GM08714 (cell line): Measurements from ENCODE around the gene SRPRB.
"Not testable (repeated sequence)": the region's sequence is repeated elsewhere in the genome, so short reads cannot be mapped to it uniquely, and the experiment has no call there.

Experiments used
- H3K4me3 ChIP-seq: fragments of 200-500 bp; sonication (Bioruptor generic); 2 replicates; pipeline ENCODE4 v1.5.1; 2014; ENCODE audit warnings: mild to moderate bottlenecking, low read length, inconsistent platforms
- ZNF274 ChIP-seq: IDR thresholded peaks from 2 replicates; pipeline ENCODE4 v1.6.1; 2012; ENCODE audit warnings: mild to moderate bottlenecking, low read depth, low read length

The SRPRB gene

GRCh38 chr3:133767607-133768006 lies 38.0 kb upstream of the SRPRB start:
- no peak overlapping the region for H3K4me3 ChIP-seq
- TF ChIP-seq ZNF274, result no peak

GRCh38 chr3:133769536-133769935 lies 36.1 kb upstream of the SRPRB start:
- no peak for TF ChIP-seq ZNF274
- no peak overlapping the region for H3K4me3 ChIP-seq

GRCh38 chr3:133773732-133774131 lies 31.9 kb upstream of the SRPRB start:
- no peak overlapping the region for H3K4me3 ChIP-seq
- TF ChIP-seq ZNF274, result no peak

DNA sequence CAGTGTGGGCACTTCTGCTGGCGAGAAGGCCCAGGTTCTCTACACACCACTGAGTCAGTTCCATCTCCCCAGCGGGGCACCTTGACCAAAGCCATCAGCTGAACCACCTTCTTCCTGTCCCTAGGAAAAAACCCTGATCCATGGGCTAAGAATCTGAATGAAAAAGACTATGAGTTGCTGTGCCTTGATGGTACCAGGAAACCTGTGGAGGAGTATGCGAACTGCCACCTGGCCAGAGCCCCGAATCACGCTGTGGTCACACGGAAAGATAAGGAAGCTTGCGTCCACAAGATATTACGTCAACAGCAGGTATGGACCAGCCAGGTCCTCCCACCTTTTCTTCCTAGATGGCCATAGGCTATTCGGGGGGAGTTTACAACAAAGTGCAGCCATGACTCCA lies 30.3 kb upstream of the SRPRB start:
- TF ChIP-seq ZNF274, result no peak
- H3K4me3 ChIP-seq, result no peak overlapping the region

DNA sequence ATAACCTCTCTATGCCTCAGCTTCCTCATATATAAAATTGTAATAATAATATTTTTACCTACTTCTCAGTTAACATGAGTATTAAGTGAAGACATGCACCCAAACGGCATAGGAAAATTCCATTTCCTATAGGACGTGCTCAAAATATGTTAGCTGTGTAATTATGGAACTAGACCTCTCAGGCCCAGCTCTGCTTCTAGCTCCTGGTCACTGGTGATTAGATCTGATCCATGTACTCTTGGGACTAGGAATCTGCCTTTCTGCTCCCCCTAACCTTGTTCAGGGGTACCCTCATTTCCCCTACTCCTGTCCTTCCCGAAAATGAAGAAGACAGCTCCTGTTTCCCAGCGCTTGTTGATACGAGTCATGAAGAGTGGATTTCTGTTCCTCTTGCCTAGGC lies 29.8 kb upstream of the SRPRB start:
- H3K4me3 ChIP-seq, result no peak overlapping the region
- no peak for TF ChIP-seq ZNF274

DNA sequence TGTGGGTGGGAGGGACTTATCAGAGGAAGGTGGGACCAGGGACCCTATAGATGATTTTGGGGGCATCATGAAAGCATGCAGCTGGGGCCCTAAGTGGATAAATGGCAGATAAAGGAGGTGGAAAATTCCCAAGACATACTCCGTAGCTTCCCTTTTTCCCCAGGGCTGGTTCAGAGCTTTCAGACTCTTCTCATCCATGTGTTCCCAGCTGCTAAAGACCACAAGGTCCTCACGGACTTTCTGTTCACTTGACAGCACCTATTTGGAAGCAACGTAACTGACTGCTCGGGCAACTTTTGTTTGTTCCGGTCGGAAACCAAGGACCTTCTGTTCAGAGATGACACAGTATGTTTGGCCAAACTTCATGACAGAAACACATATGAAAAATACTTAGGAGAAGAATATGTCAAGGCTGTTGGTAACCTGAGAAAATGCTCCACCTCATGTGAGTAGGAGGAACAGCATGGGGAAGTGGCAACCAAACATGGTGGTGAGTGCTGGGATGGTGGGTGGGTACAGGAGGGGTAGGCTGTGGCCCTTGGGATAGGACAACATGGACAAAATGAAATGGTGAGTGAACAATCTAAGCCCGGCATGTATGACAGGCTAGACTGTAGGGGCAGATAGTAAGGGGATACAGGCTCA lies 28.7 kb upstream of the SRPRB start:
- TF ChIP-seq ZNF274, result no peak

DNA sequence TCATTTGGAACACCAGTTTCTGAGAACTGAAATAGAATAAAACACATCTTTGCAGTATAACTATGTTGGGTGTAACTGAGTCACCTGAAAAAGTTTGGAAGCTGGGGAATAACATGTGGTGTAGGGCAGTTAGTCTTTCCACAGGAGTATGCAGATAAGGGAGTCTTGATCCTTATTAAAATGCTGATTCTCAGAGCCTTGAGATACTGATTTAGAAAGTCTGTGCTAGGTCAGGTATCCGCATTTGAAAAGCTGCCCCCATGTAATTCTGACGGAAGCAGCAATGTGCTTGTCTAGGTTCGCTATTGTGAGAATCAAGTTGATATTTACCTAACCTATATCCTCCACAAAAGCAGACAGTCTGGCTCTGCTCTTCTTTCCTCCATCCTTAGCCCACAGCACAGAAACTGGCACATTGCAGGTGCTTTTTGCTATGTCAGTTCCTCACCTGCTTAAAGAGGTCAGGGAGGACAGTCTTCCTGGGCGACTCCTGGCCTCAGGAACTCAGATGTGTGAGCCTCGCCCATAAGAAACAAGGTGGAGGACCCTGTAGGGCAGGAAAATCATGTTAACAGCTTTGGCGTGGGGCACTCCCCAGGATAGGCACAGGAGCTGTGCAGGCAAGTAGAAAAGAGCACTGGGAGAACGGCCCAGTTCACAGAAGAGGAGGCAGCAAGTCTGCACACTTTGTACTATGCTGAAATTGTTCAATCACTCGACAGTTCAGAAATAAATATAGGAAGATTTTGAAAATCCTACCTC lies 27.6 kb upstream of the SRPRB start:
- H3K4me3 ChIP-seq, result no peak overlapping the region
- TF ChIP-seq ZNF274, result no peak

More for the DNA sequence above, 28.7 kb upstream of the SRPRB start:
- H3K4me3 ChIP-seq, result no peak overlapping the region

- H3K4me3 ChIP-seq, result no peak overlapping the region
- TF ChIP-seq ZNF274, result no peak
Measured at GRCh38 chr3:133779626-133780203, 25.9 kb upstream of the SRPRB start.

DNA sequence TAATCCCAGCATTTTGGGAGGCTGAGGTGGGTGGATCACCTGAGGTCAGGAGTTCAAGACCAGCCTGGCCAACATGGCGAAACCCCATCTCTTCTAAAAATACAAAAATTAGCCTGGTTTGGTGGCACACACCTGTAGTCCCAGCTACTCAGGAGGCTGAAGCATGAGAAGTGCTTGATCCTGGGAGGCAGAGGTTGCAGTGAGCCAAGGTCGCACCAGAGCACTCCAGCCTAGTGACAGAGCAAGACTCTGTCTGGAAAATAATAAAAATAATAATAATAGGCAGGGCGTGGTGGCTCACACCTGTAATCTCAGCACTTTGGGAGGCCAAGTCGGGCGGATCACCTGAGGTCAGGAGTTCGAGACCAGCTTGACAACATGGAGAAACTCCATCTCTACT lies 24.9 kb upstream of the SRPRB start:
- H3K4me3 ChIP-seq, result not testable (repeated sequence)

DNA sequence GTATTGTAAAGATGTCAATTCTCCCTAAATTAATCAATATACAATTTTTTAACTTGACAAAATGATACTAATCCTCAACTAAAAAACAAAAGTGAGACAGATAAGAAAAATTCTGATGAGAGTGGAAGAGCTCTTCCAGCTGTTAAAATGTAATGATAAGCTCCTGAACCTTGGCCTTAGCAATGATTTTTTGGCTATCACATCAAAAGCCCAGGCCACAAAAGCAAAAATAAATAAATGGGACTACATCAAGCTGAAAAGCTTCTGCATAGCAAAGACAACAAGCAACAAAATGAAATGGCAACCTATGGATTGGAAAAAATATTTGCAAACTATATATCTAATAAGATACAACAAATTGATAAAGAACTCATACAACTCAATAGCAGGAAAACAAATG lies 24.0 kb upstream of the SRPRB start:
- no peak overlapping the region for H3K4me3 ChIP-seq
- no peak for TF ChIP-seq ZNF274

- no peak for TF ChIP-seq ZNF274
- no peak overlapping the region for H3K4me3 ChIP-seq
Measured at GRCh38 chr3:133782454-133782853, 23.2 kb upstream of the SRPRB start.

DNA sequence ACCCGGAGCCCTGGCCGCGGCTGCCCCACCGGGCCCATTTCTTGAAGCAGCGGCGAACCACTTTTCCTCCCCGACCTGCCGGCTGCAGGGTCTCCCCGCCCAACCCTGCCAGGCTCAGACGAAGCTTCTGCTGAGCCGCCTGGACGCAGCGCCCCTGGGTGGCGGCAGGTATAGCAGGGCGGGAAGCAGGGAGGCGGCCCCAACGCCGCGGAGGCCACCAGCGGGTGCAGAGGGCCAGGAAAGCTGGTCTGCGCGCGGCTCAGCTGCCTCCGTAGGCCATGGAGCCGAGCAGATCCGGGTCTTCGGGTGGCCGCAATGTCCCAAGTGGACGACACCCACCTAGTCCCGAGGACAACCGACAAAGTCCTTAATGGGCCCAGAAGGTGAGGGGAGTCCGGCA lies 21.9 kb upstream of the SRPRB start:
- H3K4me3 ChIP-seq, result no peak overlapping the region
- TF ChIP-seq ZNF274, result no peak

DNA sequence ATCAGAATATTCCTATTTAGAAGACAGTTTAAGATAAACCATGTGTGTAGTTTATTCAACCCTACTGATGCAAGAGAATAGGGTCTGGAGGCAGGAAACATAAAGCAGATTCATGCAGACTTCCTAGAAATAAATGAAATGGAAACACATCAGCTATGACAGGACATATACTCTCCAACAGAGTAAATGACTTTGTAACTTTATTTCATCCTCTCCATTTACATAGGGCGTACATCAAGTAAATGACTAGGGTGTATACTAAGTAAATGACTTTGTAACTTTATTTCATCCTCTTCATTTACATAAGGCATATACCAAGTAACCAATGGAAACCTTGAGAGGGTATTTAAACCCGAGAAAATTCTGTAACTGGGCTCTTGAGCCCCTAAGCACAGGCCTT lies 17.6 kb upstream of the SRPRB start:
- no peak overlapping the region for H3K4me3 ChIP-seq
- no peak for TF ChIP-seq ZNF274

DNA sequence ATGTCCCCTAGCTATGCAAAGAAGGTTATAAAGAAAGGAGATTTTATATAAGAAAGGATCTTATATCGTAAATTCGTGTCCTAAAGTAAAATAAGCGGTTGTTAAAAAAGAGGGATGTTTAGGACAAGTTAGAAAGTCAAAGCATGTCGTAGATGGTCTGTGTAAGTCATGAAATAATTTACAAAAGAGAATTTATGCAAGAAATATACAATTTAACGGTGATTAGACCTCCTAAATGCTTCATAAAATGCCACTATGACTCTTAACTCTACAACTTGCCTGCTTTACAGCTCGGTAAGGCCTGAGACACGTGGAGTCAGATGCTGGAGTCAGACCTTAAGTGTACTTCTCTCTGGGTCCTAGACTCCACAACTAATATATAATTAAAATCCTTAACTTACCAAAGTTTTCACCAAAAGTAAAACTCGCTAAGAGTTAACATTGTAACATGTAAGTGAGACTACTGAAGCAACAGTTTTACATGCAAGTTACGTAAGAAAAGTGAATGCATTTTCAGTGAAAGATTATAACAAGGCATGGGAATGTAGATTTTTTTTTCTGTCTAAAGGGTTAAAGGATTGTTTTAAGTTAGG lies 13.3 kb upstream of the SRPRB start:
- no peak overlapping the region for H3K4me3 ChIP-seq
- no peak for TF ChIP-seq ZNF274
